NCI-H774 (cell line): ENCODE results near the gene MZB1.
A peak's percentile ranks its signal among the peaks of the same experiment; 100 is the strongest.

Source experiments
- DNase-seq: peaks from one replicate; lab custom pipeline; 2025; lab: John Stamatoyannopoulos, UW

Gene MZB1

GRCh38 chr5:139389701-139390638 lies at the start of gene MZB1:
MZB1 (minus strand) TSS chr5:139389913; CDS start chr5:139389856, 57 bp downstream.
- DNase-seq, result no peak

- DNase-seq, result peak; percentile 86
These were observed 49.5 kb upstream of the MZB1 start, which contains the start of gene DNAJC18 for GRCh38 chr5:139439013-139439903. DNAJC18 (minus strand) TSS chr5:139439525; CDS start chr5:139439445, 80 bp downstream.

GRCh38 chr5:139438707-139439012 lies 48.9 kb upstream of the MZB1 start:
- DNase-seq, result no peak

- DNase-seq, result no peak
These were observed 46.0 kb upstream of the MZB1 start for GRCh38 chr5:139435676-139436075.

- no peak for DNase-seq
These were observed 42.0 kb upstream of the MZB1 start for GRCh38 chr5:139431706-139432105.

GRCh38 chr5:139430015-139430414 lies 40.3 kb upstream of the MZB1 start:
- no peak for DNase-seq

GRCh38 chr5:139426203-139426885 lies 36.6 kb upstream of the MZB1 start:
- DNase-seq, result no peak

- no peak for DNase-seq
These were observed 35.8 kb upstream of the MZB1 start for GRCh38 chr5:139425497-139425896.

GRCh38 chr5:139422307-139422893 lies 32.7 kb upstream of the MZB1 start:
- DNase-seq, result peak; percentile 43

- no peak for DNase-seq
These were observed 29.8 kb upstream of the MZB1 start for GRCh38 chr5:139419226-139420192.

GRCh38 chr5:139418793-139419192 lies 29.1 kb upstream of the MZB1 start:
- no peak for DNase-seq

GRCh38 chr5:139417214-139417613 lies 27.5 kb upstream of the MZB1 start:
- no peak for DNase-seq

GRCh38 chr5:139416651-139417050 lies 26.9 kb upstream of the MZB1 start:
- DNase-seq, result no peak

- DNase-seq, result no peak
These were observed 26.2 kb upstream of the MZB1 start for GRCh38 chr5:139415869-139416268.

- DNase-seq, result no peak
These were observed 25.6 kb upstream of the MZB1 start for GRCh38 chr5:139415221-139415861.

GRCh38 chr5:139414581-139415130 lies 24.9 kb upstream of the MZB1 start:
- no peak for DNase-seq

GRCh38 chr5:139413963-139414362 lies 24.2 kb upstream of the MZB1 start:
- no peak for DNase-seq

GRCh38 chr5:139413153-139413552 lies 23.4 kb upstream of the MZB1 start:
- DNase-seq, result no peak

- DNase-seq, result no peak
These were observed 21.5 kb upstream of the MZB1 start for GRCh38 chr5:139410993-139411828.
